Measurements from ENCODE around the gene RPS6KA2. TPM values are rescaled to one million over a fixed set of nuclear protein-coding genes. Genes with fewer than 3 reads are reported as not detected.
A peak's percentile ranks its signal among the peaks of the same experiment; 100 is the strongest.

RPS6KA2 gene
- polyA plus RNA-seq, 1 donor (not counting 4 experiments of a cell fraction or from before 2014, with no cell fraction given) = 8.2 TPM

- FAIRE-seq (no peak), DNase-seq (ENCODE audit: low read depth, low spot score) (no peak)
- H3K79me2 ChIP-seq (ENCODE audit: control insufficient read depth, insufficient read depth, low read length) = no peaks in the 10 kb centered on the region
- H3K4me1 ChIP-seq (ENCODE audit: control insufficient read depth, extremely low read depth, insufficient read depth, low read length) = peaks cover 24% of the 10 kb centered on the region
- no peak overlapping the region for H3K9ac ChIP-seq (ENCODE audit: control insufficient read depth, extremely low read depth, insufficient read depth, low read length)
- H3K36me3 ChIP-seq (ENCODE audit: control insufficient read depth in 2 of 2, extremely low read depth in 1 of 2, insufficient read depth in 2 of 2, low read length in 2 of 2) = no peaks in the 10 kb centered on the region
- no peaks in the 10 kb centered on the region for H3K27me3 ChIP-seq (ENCODE audit: control insufficient read depth, extremely low read depth, insufficient read depth, low read length)
- dilution Hi-C loops (cut with MboI; ENCODE audit: extremely low pct_ligation_motif_present, low sequenced_read_pairs) = no loop called here
- TF ChIP-seq EZH2 (IDR thresholded peaks at IDR 0.05; ENCODE audit: low read length) = no peak
- no peak for TF ChIP-seq CTCF (optimal IDR thresholded peaks at IDR 0.05 in 1 of 3, IDR thresholded peaks at IDR 0.05 in 1 of 3, conservative IDR thresholded peaks at IDR 0.05 in 1 of 3; ENCODE audit: extremely low read depth in 1 of 3, insufficient read depth in 2 of 3, low read length in 3 of 3)
- no peak overlapping the region for H2AFZ ChIP-seq (ENCODE audit: control insufficient read depth, low read length)
- no peaks in the 10 kb centered on the region for H4K20me1 ChIP-seq (ENCODE audit: control insufficient read depth, extremely low read depth, insufficient read depth, low read length)
- H3K9me1 ChIP-seq (ENCODE audit: control insufficient read depth, extremely low read depth, insufficient read depth, low read length) = no peaks in the 10 kb centered on the region
- no peak overlapping the region for H3K4me3 ChIP-seq (ENCODE audit: control insufficient read depth in 2 of 3, extremely low read depth in 1 of 3, insufficient read depth in 2 of 3, low read depth in 1 of 3, low read length in 3 of 3)
- no peak overlapping the region for H3K27ac ChIP-seq (ENCODE audit: control insufficient read depth, insufficient read depth, low read length)
- no peaks in the 10 kb centered on the region for H3K9me3 ChIP-seq (ENCODE audit: control insufficient read depth, low read depth, low read length)
- no peak overlapping the region for H3K4me2 ChIP-seq (ENCODE audit: control insufficient read depth, extremely low read depth, insufficient read depth, low read depth, low read length)
These were observed 57.8 kb downstream of the RPS6KA2 start for GRCh38 chr6:166569206-166569605.

DNA sequence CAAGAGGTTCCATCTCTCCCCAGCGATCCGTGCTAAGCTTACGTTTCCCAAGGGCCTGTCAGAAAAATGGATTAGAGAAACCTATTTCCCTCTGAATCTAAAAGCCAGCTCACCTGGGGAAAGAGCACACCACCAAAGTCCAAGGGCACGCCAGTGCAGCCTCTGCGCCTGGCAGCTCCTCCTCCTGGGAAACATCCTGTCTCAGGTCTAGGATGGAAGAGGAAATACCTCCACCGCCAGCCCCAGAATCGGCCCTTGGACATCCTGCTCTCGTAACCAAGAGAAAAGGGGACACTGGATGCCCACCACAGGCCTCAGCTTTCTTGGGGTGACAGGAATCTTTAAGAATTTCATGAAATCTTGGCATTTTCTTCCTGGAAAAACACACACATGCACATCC lies 59.2 kb downstream of the RPS6KA2 start:
- Histone ChIP-seq H3K4me1 (ENCODE audit: control insufficient read depth, extremely low read depth, insufficient read depth, low read length) (peaks cover 24% of the 10 kb centered on the region), H3K9me3 (ENCODE audit: control insufficient read depth, low read depth, low read length) (no peaks in the 10 kb centered on the region), H3K4me2 (ENCODE audit: control insufficient read depth, extremely low read depth, insufficient read depth, low read depth, low read length) (no peak overlapping the region), H3K79me2 (ENCODE audit: control insufficient read depth, insufficient read depth, low read length) (no peaks in the 10 kb centered on the region), H3K9ac (ENCODE audit: control insufficient read depth, extremely low read depth, insufficient read depth, low read length) (peak overlapping the region; percentile 19), H3K27me3 (ENCODE audit: control insufficient read depth, extremely low read depth, insufficient read depth, low read length) (no peaks in the 10 kb centered on the region), H4K20me1 (ENCODE audit: control insufficient read depth, extremely low read depth, insufficient read depth, low read length) (no peaks in the 10 kb centered on the region), H3K36me3 (ENCODE audit: control insufficient read depth in 2 of 2, extremely low read depth in 1 of 2, insufficient read depth in 2 of 2, low read length in 2 of 2) (no peaks in the 10 kb centered on the region), H3K4me3 (ENCODE audit: control insufficient read depth in 2 of 3, extremely low read depth in 1 of 3, insufficient read depth in 2 of 3, low read depth in 1 of 3, low read length in 3 of 3) (no peak overlapping the region), H3K27ac (ENCODE audit: control insufficient read depth, insufficient read depth, low read length) (peak overlapping the region; percentile 73), H3K9me1 (ENCODE audit: control insufficient read depth, extremely low read depth, insufficient read depth, low read length) (no peaks in the 10 kb centered on the region), H2AFZ (ENCODE audit: control insufficient read depth, low read length) (no peak overlapping the region)
- no peak for TF ChIP-seq CTCF (optimal IDR thresholded peaks at IDR 0.05 in 1 of 3, IDR thresholded peaks at IDR 0.05 in 1 of 3, conservative IDR thresholded peaks at IDR 0.05 in 1 of 3; ENCODE audit: extremely low read depth in 1 of 3, insufficient read depth in 2 of 3, low read length in 3 of 3)
- TF ChIP-seq EZH2 (IDR thresholded peaks at IDR 0.05; ENCODE audit: low read length) = no peak
- dilution Hi-C loops (cut with MboI; ENCODE audit: extremely low pct_ligation_motif_present, low sequenced_read_pairs) = no loop called here
- FAIRE-seq = no peak
- no peak for DNase-seq (ENCODE audit: low read depth, low spot score)
